22Rv1 (cell line): ENCODE results near the gene SRRD.

Experiments used
- CTCF ChIP-seq: fragments of 450-650 bp; IDR thresholded peaks from 2 replicates; pipeline ENCODE4 v1.5.1; 2017; ENCODE audit warnings: mild to moderate bottlenecking
- ZFX ChIP-seq: fragments of 450-650 bp; IDR thresholded peaks from 2 replicates; pipeline ENCODE4 v1.6.1; 2017; ENCODE audit warnings: antibody characterized with exemption, borderline replicate concordance

- TF ChIP-seq CTCF: no peak
- no peak for TF ChIP-seq ZFX
Measured at GRCh38 chr22:26442086-26442756, 41.5 kb upstream of the SRRD start.
